Smooth muscle cell (in vitro differentiated cells): ENCODE results near the gene SPOCK2. TPM values are rescaled to one million over a fixed set of nuclear protein-coding genes. Genes with fewer than 3 reads are reported as not detected.

Experiments used
- DNase-seq: peaks from one replicate; lab custom pipeline; 2025; ENCODE audit not compliant: unreplicated experiment; lab: John Stamatoyannopoulos, UW
- H2AFZ ChIP-seq: fragments of 200-600 bp; sonication (generic); 2 replicates; pipeline ENCODE4 v1.6.0; 2016; ENCODE audit warnings: antibody characterized with exemption, low read depth, mild to moderate bottlenecking
- H3F3A ChIP-seq: fragments of 200-600 bp; sonication (generic); 2 replicates; pipeline ENCODE4 v1.6.0; 2017; ENCODE audit warnings: antibody characterized with exemption, low read depth
- H3K27ac ChIP-seq: fragments of 200-600 bp; sonication (generic); 2 replicates; pipeline ENCODE4 v1.5.1; 2016; ENCODE audit warnings: low read depth, mild to moderate bottlenecking
- H3K27me3 ChIP-seq: fragments of 200-600 bp; sonication (generic); 2 replicates; pipeline ENCODE4 v1.6.1; 2016; ENCODE audit warnings: low read depth, mild to moderate bottlenecking
- H3K36me3 ChIP-seq: fragments of 200-600 bp; sonication (generic); 2 replicates; pipeline ENCODE4 v1.5.1; 2016; ENCODE audit warnings: low read depth
- H3K4me1 ChIP-seq: fragments of 200-600 bp; sonication (generic); 2 replicates; pipeline ENCODE4 v1.5.1; 2016; ENCODE audit warnings: low read depth
- H3K4me2 ChIP-seq: fragments of 200-600 bp; sonication (generic); 2 replicates; pipeline ENCODE4 v1.6.0; 2016; ENCODE audit warnings: mild to moderate bottlenecking
- H3K4me3 ChIP-seq: fragments of 200-600 bp; sonication (generic); 2 replicates; pipeline ENCODE4 v1.5.1; 2016; ENCODE audit warnings: mild to moderate bottlenecking
- H3K79me2 ChIP-seq: fragments of 200-600 bp; sonication (generic); 2 replicates; pipeline ENCODE4 v1.6.0; 2016; ENCODE audit warnings: low read depth, mild to moderate bottlenecking
- H3K9ac ChIP-seq: fragments of 200-600 bp; sonication (generic); 2 replicates; pipeline ENCODE4 v1.6.0; 2016; ENCODE audit warnings: low read depth
- H3K9me3 ChIP-seq: fragments of 200-600 bp; sonication (generic); replicated peaks from 2 replicates; pipeline ENCODE4 v1.5.1; 2016; ENCODE audit warnings: low read depth
- H4K20me1 ChIP-seq: fragments of 200-600 bp; sonication (generic); 2 replicates; pipeline ENCODE4 v1.6.0; 2016; ENCODE audit warnings: low read depth
- WGBS: methylation state at CpG from one replicate; pipeline ENCODE4 v1.1.7; 2016; ENCODE audit warnings: low lambda C conversion rate; 5-methylcytosine and 5-hydroxymethylcytosine counted together
- polyA plus RNA-seq: library from polyadenylated mRNA; unstranded; fragments of >200 nt; fragmentation: Nextera tagmentation; extraction: Ambion mirVana; gene quantifications from 2 replicates; pipeline ENCODE4 v1.2.1, GENCODE V29; 2016
- total RNA-seq: library from RNA; depleted of rRNA; stranded (reverse); fragments of >200 nt; gene quantifications from 2 replicates; pipeline ENCODE4 v1.2.3, GENCODE V29; 2014
- TF ChIP-seq, protein P1 (sequence below): fragments of 200-600 bp; sonication (generic); IDR thresholded peaks from 2 replicates; pipeline ENCODE4 v1.5.1; 2017; ENCODE audit warnings: borderline replicate concordance, mild to moderate bottlenecking, antibody characterized with exemption; ENCODE audit not compliant: insufficient read depth, poor library complexity, severe bottlenecking

The SPOCK2 gene
- total and polyA plus RNA-seq, 2 experiments from 2014 or later = 1.1 TPM; not detected in 1

DNA sequence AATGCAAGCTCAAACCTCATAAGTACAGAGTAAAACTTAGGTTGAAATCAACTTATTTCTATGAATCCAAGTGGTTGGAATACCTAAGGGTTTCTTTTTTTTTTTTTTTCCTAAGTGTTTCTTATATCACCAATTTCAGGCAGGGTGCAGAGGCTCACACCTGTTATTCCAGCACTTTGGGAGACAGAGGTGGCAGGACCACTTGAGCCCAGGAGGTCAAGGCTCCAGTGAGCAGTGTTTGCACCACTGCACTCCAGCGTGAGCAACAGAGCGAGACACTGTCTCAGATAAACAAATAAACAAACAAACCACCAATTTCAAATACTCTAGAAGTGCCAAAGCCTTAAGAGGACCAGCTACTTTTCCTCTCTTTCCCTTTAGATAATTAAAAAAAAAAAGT is 39.2 kb upstream of the SPOCK2 start:
- no peak overlapping the region for H3K4me3 ChIP-seq
- H3K36me3 ChIP-seq = no peaks in the 10 kb centered on the region
- WGBS = 97% methylated on average over 2 of the region's 2 CpGs
- no peak overlapping the region for H3K27ac ChIP-seq
- H4K20me1 ChIP-seq = peaks cover 6% of the 10 kb centered on the region
- no peaks in the 10 kb centered on the region for H3K79me2 ChIP-seq
- H3K4me2 ChIP-seq = no peak overlapping the region
- no peaks in the 10 kb centered on the region for H3F3A ChIP-seq
- no peak overlapping the region for H2AFZ ChIP-seq
- no peak for DNase-seq
- no peak overlapping the region for H3K9ac ChIP-seq
- no peaks in the 10 kb centered on the region for H3K4me1 ChIP-seq
- H3K27me3 ChIP-seq = no peaks in the 10 kb centered on the region
- TF ChIP-seq, protein P1, sequence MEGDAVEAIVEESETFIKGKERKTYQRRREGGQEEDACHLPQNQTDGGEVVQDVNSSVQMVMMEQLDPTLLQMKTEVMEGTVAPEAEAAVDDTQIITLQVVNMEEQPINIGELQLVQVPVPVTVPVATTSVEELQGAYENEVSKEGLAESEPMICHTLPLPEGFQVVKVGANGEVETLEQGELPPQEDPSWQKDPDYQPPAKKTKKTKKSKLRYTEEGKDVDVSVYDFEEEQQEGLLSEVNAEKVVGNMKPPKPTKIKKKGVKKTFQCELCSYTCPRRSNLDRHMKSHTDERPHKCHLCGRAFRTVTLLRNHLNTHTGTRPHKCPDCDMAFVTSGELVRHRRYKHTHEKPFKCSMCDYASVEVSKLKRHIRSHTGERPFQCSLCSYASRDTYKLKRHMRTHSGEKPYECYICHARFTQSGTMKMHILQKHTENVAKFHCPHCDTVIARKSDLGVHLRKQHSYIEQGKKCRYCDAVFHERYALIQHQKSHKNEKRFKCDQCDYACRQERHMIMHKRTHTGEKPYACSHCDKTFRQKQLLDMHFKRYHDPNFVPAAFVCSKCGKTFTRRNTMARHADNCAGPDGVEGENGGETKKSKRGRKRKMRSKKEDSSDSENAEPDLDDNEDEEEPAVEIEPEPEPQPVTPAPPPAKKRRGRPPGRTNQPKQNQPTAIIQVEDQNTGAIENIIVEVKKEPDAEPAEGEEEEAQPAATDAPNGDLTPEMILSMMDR = no peak
- H3K9me3 ChIP-seq = no peaks in the 10 kb centered on the region

DNA sequence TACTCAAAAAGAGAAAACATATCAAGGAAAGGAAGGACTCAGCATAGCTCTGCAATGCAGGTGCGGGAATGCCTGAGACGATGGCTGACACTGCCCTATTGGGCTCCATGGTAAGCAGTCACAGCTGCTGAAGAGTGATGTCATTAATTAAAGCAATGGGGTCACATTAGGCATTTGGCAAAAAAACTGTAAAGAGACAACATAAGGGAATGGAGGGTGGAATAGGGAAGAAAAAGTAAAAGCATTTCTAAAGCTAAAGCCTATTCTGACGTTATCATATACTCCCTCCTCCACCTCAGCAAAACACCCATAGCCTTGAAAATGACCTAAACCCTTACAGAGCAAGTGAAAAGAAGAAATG is 38.5 kb upstream of the SPOCK2 start:
- no peak for DNase-seq
- H3K4me3 ChIP-seq = no peak overlapping the region
- no peak overlapping the region for H2AFZ ChIP-seq
- TF ChIP-seq, protein P1 = no peak
- H4K20me1 ChIP-seq = no peaks in the 10 kb centered on the region
- H3K4me2 ChIP-seq = no peak overlapping the region
- H3K79me2 ChIP-seq = no peaks in the 10 kb centered on the region
- H3K9me3 ChIP-seq = no peaks in the 10 kb centered on the region
- H3K9ac ChIP-seq = no peak overlapping the region
- no peaks in the 10 kb centered on the region for H3K27me3 ChIP-seq
- no peaks in the 10 kb centered on the region for H3K36me3 ChIP-seq
- H3K4me1 ChIP-seq = no peaks in the 10 kb centered on the region
- no peaks in the 10 kb centered on the region for H3F3A ChIP-seq
- H3K27ac ChIP-seq = no peak overlapping the region
- 96% methylated on average over 3 of the region's 3 CpGs for WGBS

DNA sequence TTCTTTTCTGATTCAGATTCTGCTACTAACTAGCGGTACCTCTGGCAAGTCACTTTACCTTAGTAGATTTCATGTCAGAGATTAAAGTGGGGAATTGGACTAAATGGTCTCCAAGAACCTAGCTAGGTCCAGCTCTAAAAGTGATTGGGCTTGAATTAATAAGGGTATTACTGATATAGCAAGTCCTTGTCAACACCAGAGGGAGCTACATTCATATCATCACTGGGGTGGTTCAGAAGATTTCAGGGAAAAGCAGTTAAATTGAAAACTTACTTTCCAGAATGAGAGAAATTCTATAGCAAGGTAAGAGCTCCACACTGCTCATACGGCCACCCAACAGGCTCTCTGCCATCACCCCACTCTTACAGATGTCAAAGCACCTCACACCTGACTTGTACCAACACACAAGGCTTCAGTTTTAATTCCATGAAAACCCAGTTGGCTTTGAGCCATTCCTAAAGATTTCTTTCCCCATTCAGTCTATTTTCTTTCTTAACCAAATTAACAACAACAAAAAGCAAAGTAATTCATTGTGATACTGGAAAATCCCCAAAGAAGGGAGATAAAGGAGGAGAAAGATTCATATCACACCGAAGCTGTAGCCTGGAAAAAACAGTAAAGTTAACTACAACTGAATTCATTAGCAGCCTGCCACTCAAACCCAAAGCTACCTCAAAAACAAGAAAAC is 38.0 kb upstream of the SPOCK2 start:
- H4K20me1 ChIP-seq = no peaks in the 10 kb centered on the region
- no peaks in the 10 kb centered on the region for H3K27me3 ChIP-seq
- no peak overlapping the region for H3K4me3 ChIP-seq
- no peaks in the 10 kb centered on the region for H3K4me1 ChIP-seq
- no peak overlapping the region for H2AFZ ChIP-seq
- H3K4me2 ChIP-seq = no peak overlapping the region
- 96% methylated on average over 3 of the region's 3 CpGs for WGBS
- no peaks in the 10 kb centered on the region for H3K36me3 ChIP-seq
- no peaks in the 10 kb centered on the region for H3K79me2 ChIP-seq
- no peaks in the 10 kb centered on the region for H3F3A ChIP-seq
- TF ChIP-seq, protein P1 = peak; percentile 34
- H3K9me3 ChIP-seq = no peaks in the 10 kb centered on the region
- DNase-seq = no peak
- no peak overlapping the region for H3K27ac ChIP-seq
- no peak overlapping the region for H3K9ac ChIP-seq

DNA sequence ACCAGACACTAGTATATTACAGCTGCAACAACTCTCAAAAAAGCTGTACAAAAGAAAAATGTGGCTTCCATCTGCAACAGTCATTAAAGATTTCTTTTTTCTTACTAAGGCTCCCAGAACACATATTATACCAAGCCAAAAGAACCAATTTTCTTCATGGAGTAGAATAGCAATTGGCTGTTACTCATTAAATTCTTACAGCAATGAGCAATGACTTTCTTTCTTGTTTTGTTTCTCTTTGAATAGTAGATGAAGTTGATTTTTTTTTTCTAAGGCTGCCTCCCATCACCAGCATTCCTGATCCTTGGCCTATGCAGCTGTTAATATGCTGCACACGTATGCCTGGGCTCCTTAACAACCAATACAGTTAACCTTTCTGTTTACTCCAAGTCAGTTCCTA is 36.6 kb upstream of the SPOCK2 start:
- Histone ChIP-seq H3K27ac (no peak overlapping the region), H3K4me1 (no peaks in the 10 kb centered on the region), H3K9ac (no peak overlapping the region), H2AFZ (no peak overlapping the region), H3K27me3 (no peaks in the 10 kb centered on the region), H3K9me3 (no peaks in the 10 kb centered on the region), H4K20me1 (no peaks in the 10 kb centered on the region), H3K4me2 (no peak overlapping the region), H3K4me3 (no peak overlapping the region), H3F3A (no peaks in the 10 kb centered on the region), H3K36me3 (no peaks in the 10 kb centered on the region), H3K79me2 (no peaks in the 10 kb centered on the region)
- WGBS = 86% methylated on average over 1 of the region's 1 CpG
- TF ChIP-seq, protein P1 = no peak
- no peak for DNase-seq
